Measurements from ENCODE around the gene CRIP2. TPM values are rescaled to one million over a fixed set of nuclear protein-coding genes. Genes with fewer than 3 reads are reported as not detected.

The CRIP2 gene
- total RNA-seq, 1 donor from 2014 or later: 13.2 TPM

DNA sequence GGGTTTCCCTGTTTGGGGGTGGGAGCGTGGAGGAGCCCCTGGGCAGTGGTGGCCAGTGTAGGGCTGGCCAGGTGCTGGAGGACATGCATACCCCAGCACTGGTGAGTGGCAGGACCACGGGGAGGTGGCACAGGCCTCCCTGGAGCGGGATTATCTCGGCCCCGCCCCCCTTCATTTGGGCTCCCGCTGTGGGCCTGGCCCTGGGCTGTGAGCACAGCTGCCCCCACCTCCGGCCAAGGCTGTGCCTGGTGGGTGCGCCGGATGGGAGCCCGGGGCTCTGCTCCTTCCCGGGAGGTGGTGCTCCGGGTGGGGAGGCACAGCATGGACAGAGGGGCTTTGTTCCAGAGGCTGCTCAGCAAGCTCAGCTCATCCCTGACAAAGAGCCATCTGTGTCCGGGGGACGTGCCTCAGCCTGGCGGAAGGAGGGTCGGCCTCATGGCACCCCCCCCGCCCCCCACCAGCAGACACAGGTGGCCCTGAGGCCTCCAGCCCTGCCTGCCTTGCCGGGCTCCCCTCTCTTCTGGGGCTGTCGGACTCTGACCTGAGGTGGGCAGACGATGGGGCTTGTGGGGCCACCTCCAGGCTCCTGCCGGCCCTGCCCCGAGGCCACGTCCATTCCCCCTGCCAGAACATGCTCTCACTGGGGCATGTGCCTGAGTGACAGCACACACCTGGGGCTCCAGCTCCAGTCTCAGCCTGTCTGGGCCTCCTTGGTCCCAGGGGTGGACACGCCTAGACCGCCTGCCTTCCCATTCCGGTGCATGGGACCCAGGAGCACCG, 24.8 kb downstream of the CRIP2 start:
- FAIRE-seq: no peak
- no peaks in the 10 kb centered on the region for H3K27me3 ChIP-seq (ENCODE audit: control insufficient read depth, insufficient read depth, low read length)
- no peak for DNase-seq (ENCODE audit: low read depth)

DNA sequence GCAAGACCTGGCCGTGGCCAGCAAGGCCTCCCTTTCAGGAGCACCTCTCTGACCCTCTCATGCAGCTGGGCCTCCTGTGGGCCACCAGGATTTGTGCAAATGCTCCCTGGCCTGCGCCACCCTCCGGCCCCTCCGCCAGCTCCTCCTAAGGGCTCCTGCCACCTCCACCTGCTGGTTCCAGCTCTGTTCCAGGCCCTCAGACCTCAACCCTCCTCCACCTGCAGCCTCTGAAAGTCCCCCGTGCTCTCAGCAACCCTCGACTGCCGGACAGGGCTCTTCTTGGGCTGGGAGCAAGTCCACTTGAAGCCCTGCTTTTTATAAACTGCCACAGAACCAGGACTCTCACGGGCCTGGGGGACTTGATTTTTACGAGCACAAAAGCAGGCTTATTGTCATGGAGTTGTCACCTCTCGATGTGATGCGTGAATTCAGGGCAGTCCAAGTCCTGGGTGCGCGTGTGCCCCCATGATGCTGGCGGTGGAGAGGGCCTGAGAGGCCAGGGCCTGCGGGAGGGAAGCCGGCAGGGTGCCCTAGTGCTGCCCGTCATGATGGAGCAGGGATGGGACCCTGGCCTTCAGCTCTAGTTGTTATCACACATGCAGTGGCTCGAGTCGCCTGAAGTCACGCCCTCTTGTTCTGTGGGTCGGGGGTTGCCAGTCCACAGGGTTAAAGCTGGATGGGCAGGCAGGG, 25.6 kb downstream of the CRIP2 start:
- TF ChIP-seq, protein P1, sequence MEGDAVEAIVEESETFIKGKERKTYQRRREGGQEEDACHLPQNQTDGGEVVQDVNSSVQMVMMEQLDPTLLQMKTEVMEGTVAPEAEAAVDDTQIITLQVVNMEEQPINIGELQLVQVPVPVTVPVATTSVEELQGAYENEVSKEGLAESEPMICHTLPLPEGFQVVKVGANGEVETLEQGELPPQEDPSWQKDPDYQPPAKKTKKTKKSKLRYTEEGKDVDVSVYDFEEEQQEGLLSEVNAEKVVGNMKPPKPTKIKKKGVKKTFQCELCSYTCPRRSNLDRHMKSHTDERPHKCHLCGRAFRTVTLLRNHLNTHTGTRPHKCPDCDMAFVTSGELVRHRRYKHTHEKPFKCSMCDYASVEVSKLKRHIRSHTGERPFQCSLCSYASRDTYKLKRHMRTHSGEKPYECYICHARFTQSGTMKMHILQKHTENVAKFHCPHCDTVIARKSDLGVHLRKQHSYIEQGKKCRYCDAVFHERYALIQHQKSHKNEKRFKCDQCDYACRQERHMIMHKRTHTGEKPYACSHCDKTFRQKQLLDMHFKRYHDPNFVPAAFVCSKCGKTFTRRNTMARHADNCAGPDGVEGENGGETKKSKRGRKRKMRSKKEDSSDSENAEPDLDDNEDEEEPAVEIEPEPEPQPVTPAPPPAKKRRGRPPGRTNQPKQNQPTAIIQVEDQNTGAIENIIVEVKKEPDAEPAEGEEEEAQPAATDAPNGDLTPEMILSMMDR (IDR thresholded peaks at IDR 0.05; ENCODE audit: insufficient read depth, low read length, severe bottlenecking): no peak
- no peak for DNase-seq (ENCODE audit: low read depth)
- no peaks in the 10 kb centered on the region for H3K27me3 ChIP-seq (ENCODE audit: control insufficient read depth, insufficient read depth, low read length)
- no peak for FAIRE-seq
- no peak overlapping the region for H3K4me3 ChIP-seq (ENCODE audit: low read depth, low read length)
- H3K36me3 ChIP-seq (ENCODE audit: control insufficient read depth, insufficient read depth, low read length): peaks cover 3% of the 10 kb centered on the region

More for the DNA sequence above, 24.8 kb downstream of the CRIP2 start:
- TF ChIP-seq, protein P1 (IDR thresholded peaks at IDR 0.05; ENCODE audit: insufficient read depth, low read length, severe bottlenecking): no peak
- peaks cover 3% of the 10 kb centered on the region for H3K36me3 ChIP-seq (ENCODE audit: control insufficient read depth, insufficient read depth, low read length)
- no peak overlapping the region for H3K4me3 ChIP-seq (ENCODE audit: low read depth, low read length)

DNA sequence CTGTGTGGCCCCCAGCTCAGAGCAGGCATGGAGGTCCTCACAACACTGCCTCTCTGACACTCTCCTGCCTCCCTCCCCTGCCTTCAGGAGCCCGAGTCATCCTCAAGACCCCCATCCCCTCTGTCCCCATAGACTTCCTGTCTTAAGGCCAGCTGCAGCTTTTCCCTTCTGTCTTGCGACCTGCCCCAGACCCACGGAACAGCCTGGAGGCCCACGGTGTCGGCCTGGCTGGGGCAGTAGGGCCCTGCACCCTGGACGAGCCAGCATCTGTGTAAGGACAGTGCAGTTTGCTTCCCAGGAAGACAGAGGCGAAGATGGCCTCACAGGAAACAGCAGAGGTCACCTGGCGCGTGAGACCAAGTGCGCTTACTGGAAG, 26.1 kb downstream of the CRIP2 start:
- Histone ChIP-seq H3K27me3 (ENCODE audit: control insufficient read depth, insufficient read depth, low read length) (no peaks in the 10 kb centered on the region), H3K36me3 (ENCODE audit: control insufficient read depth, insufficient read depth, low read length) (peaks cover 3% of the 10 kb centered on the region), H3K4me3 (ENCODE audit: low read depth, low read length) (no peak overlapping the region)
- TF ChIP-seq, protein P1 (IDR thresholded peaks at IDR 0.05; ENCODE audit: insufficient read depth, low read length, severe bottlenecking): no peak
- no peak for DNase-seq (ENCODE audit: low read depth)
- FAIRE-seq: no peak

DNA sequence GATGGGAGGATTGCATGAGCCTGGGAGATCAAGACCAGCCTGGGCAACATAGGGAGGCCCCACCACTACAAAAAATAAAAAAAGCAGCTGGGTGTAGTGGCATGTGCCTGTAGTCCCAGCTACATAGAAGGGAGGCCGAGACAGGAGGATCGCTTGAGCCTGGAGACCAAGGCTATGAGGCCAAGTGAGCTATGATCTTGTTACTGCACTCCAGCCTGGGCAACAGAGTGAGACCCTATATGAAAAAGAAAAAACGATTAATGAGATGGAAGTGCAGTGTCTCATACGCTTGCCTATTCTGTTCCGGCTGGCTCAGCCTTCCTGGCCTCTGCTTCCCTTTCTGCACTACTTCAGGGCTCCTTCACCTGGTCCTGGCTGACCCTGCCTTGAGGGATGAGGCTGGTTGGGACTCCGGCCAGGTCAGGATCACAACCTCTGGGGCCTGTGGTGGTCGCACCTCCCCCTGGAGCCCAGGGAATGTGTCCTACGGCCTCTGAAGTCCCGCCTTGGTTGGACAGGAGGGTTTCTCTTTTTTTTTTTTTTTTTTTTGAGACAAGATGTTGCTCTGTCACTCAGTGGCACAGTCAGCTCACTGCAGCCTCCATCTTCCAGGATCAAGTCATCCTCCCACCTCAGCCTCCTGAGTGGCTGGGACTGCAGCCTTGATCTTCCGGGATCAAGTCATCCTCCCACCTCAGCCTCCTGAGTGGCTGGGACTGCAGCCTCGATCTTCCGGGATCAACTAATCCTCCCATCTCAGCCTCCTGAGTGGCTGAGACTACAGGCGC, 27.1 kb downstream of the CRIP2 start:
- DNase-seq (ENCODE audit: low read depth): no peak
- no peaks in the 10 kb centered on the region for H3K27me3 ChIP-seq (ENCODE audit: control insufficient read depth, insufficient read depth, low read length)
- TF ChIP-seq, protein P1 (IDR thresholded peaks at IDR 0.05; ENCODE audit: insufficient read depth, low read length, severe bottlenecking): no peak
- FAIRE-seq: no peak
- peaks cover 3% of the 10 kb centered on the region for H3K36me3 ChIP-seq (ENCODE audit: control insufficient read depth, insufficient read depth, low read length)
- H3K4me3 ChIP-seq (ENCODE audit: low read depth, low read length): no peak overlapping the region

DNA sequence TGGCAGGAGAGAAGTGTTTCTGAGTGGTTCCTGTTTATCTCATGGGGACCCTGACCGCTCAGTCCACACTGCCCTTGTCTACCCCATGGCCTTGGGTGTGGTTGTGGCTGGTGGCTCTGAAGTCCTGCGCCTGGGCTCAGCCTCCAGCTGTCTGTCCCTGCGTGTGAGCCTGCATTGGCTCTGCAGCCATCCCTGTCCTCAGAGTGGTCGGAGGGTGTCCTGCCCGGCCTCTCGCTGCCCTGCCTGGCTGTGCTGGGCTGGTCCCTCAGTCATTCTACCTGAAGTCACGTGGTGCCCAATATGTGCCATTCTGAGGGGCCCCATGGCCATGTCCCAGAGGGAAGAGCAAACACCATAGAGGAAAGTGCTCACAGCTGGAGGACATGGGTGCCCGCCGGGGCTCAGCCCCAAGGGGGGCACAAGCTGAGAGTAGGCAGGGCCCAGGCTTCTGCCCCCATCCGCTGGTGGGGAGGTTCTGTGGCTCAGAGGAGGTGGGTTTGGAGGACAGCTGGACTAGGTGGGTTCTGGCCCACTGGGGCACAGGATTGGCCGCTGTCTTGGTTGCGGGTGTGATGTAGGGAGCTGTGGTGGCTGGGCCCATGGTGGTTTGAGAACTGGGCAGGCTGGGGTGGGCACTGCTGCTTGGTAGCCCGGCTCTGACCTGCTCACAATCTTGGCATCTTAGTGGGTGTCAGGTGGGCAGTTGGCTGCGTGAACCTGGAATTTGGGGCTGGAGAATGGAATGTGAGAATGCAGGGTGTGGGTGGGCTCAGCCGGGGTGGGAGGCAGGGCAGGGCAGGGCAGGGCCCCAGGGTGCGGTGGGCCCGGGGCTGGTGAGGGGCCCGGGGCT, 28.1 kb downstream of the CRIP2 start:
- peaks cover 3% of the 10 kb centered on the region for H3K36me3 ChIP-seq (ENCODE audit: control insufficient read depth, insufficient read depth, low read length)
- H3K4me3 ChIP-seq (ENCODE audit: low read depth, low read length): no peak overlapping the region
- TF ChIP-seq, protein P1 (IDR thresholded peaks at IDR 0.05; ENCODE audit: insufficient read depth, low read length, severe bottlenecking): no peak
- DNase-seq (ENCODE audit: low read depth): no peak
- FAIRE-seq: no peak
- H3K27me3 ChIP-seq (ENCODE audit: control insufficient read depth, insufficient read depth, low read length): no peaks in the 10 kb centered on the region

All from bronchial epithelial cell (primary cell).